A549 (cell line): ENCODE results near the gene ALG3. TPM values are rescaled to one million over a fixed set of nuclear protein-coding genes. Genes with fewer than 3 reads are reported as not detected.

ENCODE experiments used
- ATAC-seq, 2 experiments: fragments of 200-7000 bp in 1 of 2; fragments of >200 bp in 1 of 2; cut with Nextera tagmentation in 1 of 2; cut with Tn5 transposase in 1 of 2; 3 replicates each; pipeline versions ENCODE4 v1.8.0 to v1.9.1; 2018 to 2020; ENCODE audit warnings: mild to moderate bottlenecking in 1 of 2, moderate library complexity in 1 of 2
- CTCF ChIA-PET: fragments of 300-600 bp; sonication (Branson Sonifier 250); formaldehyde crosslinking; extraction: SDS; loops from one replicate; lab custom pipeline; 2021; ENCODE audit warnings: antibody characterized with exemption, inconsistent platforms; lab: Yijun Ruan, JAX
- POLR2A ChIA-PET: fragments of 350-600 bp; formaldehyde crosslinking; extraction: SDS; loops from one replicate; lab custom pipeline; 2021; ENCODE audit warnings: antibody characterized with exemption, inconsistent platforms; lab: Yijun Ruan, JAX
- DNase-seq, 2 experiments: peaks; one replicate each; pipeline versions ENCODE4 v3.0.0 to v3.0.0-alpha.2; 2011 to 2016; ENCODE audit warnings: low read depth in 1 of 2, low spot score in 1 of 2
- FAIRE-seq: peaks from 2 replicates; lab custom pipeline; 2011; peaks lifted over from hg19 to GRCh38; lab: Jason Lieb, UNC
- H3K27ac ChIP-seq, 2 experiments: fragments of >200 bp; sonication (Bioruptor Twin); formaldehyde crosslinking; 3 replicates each; pipeline ENCODE4 v1.5.1; 2016 to 2017
- H3K4me1 ChIP-seq: fragments of >200 bp; sonication (Bioruptor Twin); formaldehyde crosslinking; 3 replicates; pipeline ENCODE4 v1.6.1; 2016
- H3K4me2 ChIP-seq: fragments of >200 bp; sonication (Bioruptor Twin); formaldehyde crosslinking; 3 replicates; pipeline ENCODE4 v1.6.1; 2016
- H3K4me3 ChIP-seq: fragments of >200 bp; sonication (Bioruptor Twin); formaldehyde crosslinking; 3 replicates; pipeline ENCODE4 v1.5.1; 2016
- H3K9me3 ChIP-seq: fragments of >200 bp; sonication (Bioruptor Twin); formaldehyde crosslinking; 3 replicates; pipeline ENCODE4 v1.6.1; 2016
- CEBPB ChIP-seq, 2 experiments: fragments of >200 bp in 1 of 2; sonication (Bioruptor Twin) in 1 of 2; formaldehyde crosslinking in 1 of 2; IDR thresholded peaks; 2 replicates each; pipeline ENCODE4 v1.6.1; 2012 to 2016
- HES2 ChIP-seq: fragments of >200 bp; sonication (Bioruptor Twin); formaldehyde crosslinking; IDR thresholded peaks from 2 replicates; pipeline ENCODE4 v1.6.1; 2016
- HEYL ChIP-seq: fragments of 250-450 bp; sonication (Bioruptor Pico); IDR thresholded peaks from 2 replicates; pipeline ENCODE4 v1.8.0; 2021; ENCODE audit warnings: mild to moderate bottlenecking, moderate library complexity
- HOXA7 ChIP-seq: fragments of 250-450 bp; sonication (Bioruptor Pico); IDR thresholded peaks from 2 replicates; pipeline ENCODE4 v1.5.0; 2020; ENCODE audit warnings: mild to moderate bottlenecking, moderate library complexity
- HOXB13 ChIP-seq: fragments of 250-450 bp; sonication (Bioruptor Pico); IDR thresholded peaks from 2 replicates; pipeline ENCODE4 v1.5.0; 2020; ENCODE audit warnings: low read depth, mild to moderate bottlenecking, moderate library complexity
- HOXB5 ChIP-seq: fragments of 250-450 bp; sonication (Bioruptor Pico); IDR thresholded peaks from 2 replicates; pipeline ENCODE4 v1.5.0; 2020; ENCODE audit warnings: mild to moderate bottlenecking, moderate library complexity
- JUNB ChIP-seq: fragments of >200 bp; sonication (Bioruptor Twin); formaldehyde crosslinking; IDR thresholded peaks from 2 replicates; pipeline ENCODE4 v1.6.1; 2016
- KDM1A ChIP-seq: fragments of 200-600 bp; sonication (generic); IDR thresholded peaks from 2 replicates; pipeline ENCODE4 v1.6.1; 2016; ENCODE audit warnings: low read depth, mild to moderate bottlenecking
- MAFK ChIP-seq: fragments of 450-650 bp; IDR thresholded peaks from 2 replicates; pipeline ENCODE4 v1.6.1; 2014; ENCODE audit not compliant: partially characterized antibody
- PBX3 ChIP-seq: IDR thresholded peaks from 2 replicates; pipeline ENCODE4 v1.6.1; 2012
- REST ChIP-seq: fragments of 200-600 bp; sonication (generic); IDR thresholded peaks from 2 replicates; pipeline ENCODE4 v1.6.1; 2016; ENCODE audit warnings: antibody characterized with exemption, mild to moderate bottlenecking, moderate library complexity
- RNF2 ChIP-seq: fragments of 200-600 bp; sonication (generic); IDR thresholded peaks from 2 replicates; pipeline ENCODE4 v1.6.1; 2016; ENCODE audit warnings: low read depth, mild to moderate bottlenecking, antibody characterized with exemption, moderate library complexity, borderline replicate concordance
- SMC3 ChIP-seq: fragments of >200 bp; sonication (Bioruptor Twin); formaldehyde crosslinking; IDR thresholded peaks from 3 replicates; pipeline ENCODE4 v1.6.1; 2018; ENCODE audit warnings: inconsistent platforms
- SREBF2 ChIP-seq: fragments of 450-650 bp; IDR thresholded peaks from 2 replicates; pipeline ENCODE4 v1.6.1; 2014; ENCODE audit warnings: mild to moderate bottlenecking, moderate library complexity
- WGBS: methylation state at CpG from one replicate; pipeline ENCODE4 v1.1.6; 2017; ENCODE audit errors: missing lambda C conversion rate; 5-methylcytosine and 5-hydroxymethylcytosine counted together
- polyA plus RNA-seq, 4 experiments: library from polyadenylated mRNA; depleted of rRNA in 3 of 4; stranded (reverse); fragments of >200 nt; fragmentation: RNase III in 1 of 4; extraction: RNeasy Plus Mini Kit Qiagen cat#74134 plus additional on column Dnase treatment in 1 of 4; gene quantifications; 2 replicates in 3 of 4; 3 replicates in 1 of 4; pipeline ENCODE4 v1.2.3, GENCODE V29; 2011 to 2017
- TF ChIP-seq, protein P1 (sequence below): fragments of >200 bp; sonication (Bioruptor Twin); formaldehyde crosslinking; IDR thresholded peaks from 3 replicates; pipeline ENCODE4 v1.6.1; 2016
- TF ChIP-seq, protein P2 (sequence below): fragments of >200 bp; sonication (Bioruptor Twin); formaldehyde crosslinking; IDR thresholded peaks from 3 replicates; pipeline ENCODE4 v1.5.1; 2016

Gene ALG3
- polyA plus RNA-seq, 2 of the 4 experiments (the other 2 are of a cell fraction), result 49.1 to 59.6 TPM

DNA sequence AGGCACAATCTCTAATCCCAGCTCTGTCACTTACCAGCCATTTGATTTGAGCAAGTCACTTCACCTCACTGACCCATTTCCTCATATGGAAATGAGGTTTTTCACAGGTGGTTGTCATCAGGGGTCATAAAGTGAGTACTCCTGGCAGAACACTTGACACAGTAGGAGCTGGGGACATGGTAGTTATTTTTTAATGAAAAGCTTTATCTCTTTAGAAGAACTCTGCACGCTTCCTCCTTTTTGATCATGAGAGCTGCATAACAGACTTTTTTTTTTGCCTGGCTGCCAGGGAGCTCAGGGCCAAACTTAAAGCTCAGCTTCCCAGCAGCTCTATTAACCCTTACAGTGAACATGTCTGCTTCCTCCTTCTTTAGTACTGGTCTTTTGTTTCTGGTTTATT, 11.0 kb downstream of the ALG3 start:
- Histone ChIP-seq H3K27ac (no peak overlapping the region), H3K9me3 (no peaks in the 10 kb centered on the region)
- 81% methylated on average over 1 of the region's 1 CpG for WGBS
- ATAC-seq, result no peak
- CTCF ChIA-PET, result interaction anchor here (0.7 to 5.3 kb wide), 3 partner anchors 9 to 51 kb away, joined by 3 to 44 read pairs (median 19); partner anchors contain the start of genes EEF1AKMT4 and VWA5B2
- TF ChIP-seq HES2 (no peak), SREBF2 (no peak), HOXA7 (CRISPR knock-in tag) (no peak), RNF2 (no peak)
- TF ChIP-seq, all 56 proteins: peak for 0
- FAIRE-seq, result no peak
- H3K4me1 ChIP-seq, result peaks cover 7% of the 10 kb centered on the region; the same call in 2 of the 3 replicates
- no peak overlapping the region for H3K4me2 ChIP-seq
- DNase-seq, result no peak
- POLR2A ChIA-PET, result no interaction called here
- H3K4me3 ChIP-seq, result no peak overlapping the region

GRCh38 chr3:184237211-184237610, 11.6 kb downstream of the ALG3 start:
- WGBS, result 75% methylated on average over 1 of the region's 7 CpGs

More at GRCh38 chr3:184237211-184237610, 11.6 kb downstream of the ALG3 start:
- ChIA-PET CTCF (interaction anchor here (0.7 to 5.3 kb wide), 4 partner anchors 9 to 341 kb away, joined by 3 to 44 read pairs (median 12); partner anchors contain the start of genes EEF1AKMT4 and VWA5B2), POLR2A (no interaction called here)
- FAIRE-seq, result no peak
- no peak overlapping the region for H3K27ac ChIP-seq
- no peak overlapping the region for H3K4me3 ChIP-seq
- H3K4me2 ChIP-seq, result no peak overlapping the region
- H3K4me1 ChIP-seq, result peaks cover 7% of the 10 kb centered on the region; the same call in 2 of the 3 replicates
- no peak for DNase-seq
- no peaks in the 10 kb centered on the region for H3K9me3 ChIP-seq
- no peak for ATAC-seq
- TF ChIP-seq SREBF2 (no peak), REST (no peak), CEBPB (IDR thresholded peaks at IDR 0.05) (no peak), JUNB (no peak), HOXB5 (no peak), HEYL (no peak), KDM1A (no peak), PBX3 (no peak), HOXB13 (CRISPR knock-in tag) (no peak), MAFK (no peak), SMC3 (no peak)
- TF ChIP-seq, protein P1, sequence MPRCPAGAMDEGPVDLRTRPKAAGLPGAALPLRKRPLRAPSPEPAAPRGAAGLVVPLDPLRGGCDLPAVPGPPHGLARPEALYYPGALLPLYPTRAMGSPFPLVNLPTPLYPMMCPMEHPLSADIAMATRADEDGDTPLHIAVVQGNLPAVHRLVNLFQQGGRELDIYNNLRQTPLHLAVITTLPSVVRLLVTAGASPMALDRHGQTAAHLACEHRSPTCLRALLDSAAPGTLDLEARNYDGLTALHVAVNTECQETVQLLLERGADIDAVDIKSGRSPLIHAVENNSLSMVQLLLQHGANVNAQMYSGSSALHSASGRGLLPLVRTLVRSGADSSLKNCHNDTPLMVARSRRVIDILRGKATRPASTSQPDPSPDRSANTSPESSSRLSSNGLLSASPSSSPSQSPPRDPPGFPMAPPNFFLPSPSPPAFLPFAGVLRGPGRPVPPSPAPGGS, result no peak
- TF ChIP-seq, protein P2, sequence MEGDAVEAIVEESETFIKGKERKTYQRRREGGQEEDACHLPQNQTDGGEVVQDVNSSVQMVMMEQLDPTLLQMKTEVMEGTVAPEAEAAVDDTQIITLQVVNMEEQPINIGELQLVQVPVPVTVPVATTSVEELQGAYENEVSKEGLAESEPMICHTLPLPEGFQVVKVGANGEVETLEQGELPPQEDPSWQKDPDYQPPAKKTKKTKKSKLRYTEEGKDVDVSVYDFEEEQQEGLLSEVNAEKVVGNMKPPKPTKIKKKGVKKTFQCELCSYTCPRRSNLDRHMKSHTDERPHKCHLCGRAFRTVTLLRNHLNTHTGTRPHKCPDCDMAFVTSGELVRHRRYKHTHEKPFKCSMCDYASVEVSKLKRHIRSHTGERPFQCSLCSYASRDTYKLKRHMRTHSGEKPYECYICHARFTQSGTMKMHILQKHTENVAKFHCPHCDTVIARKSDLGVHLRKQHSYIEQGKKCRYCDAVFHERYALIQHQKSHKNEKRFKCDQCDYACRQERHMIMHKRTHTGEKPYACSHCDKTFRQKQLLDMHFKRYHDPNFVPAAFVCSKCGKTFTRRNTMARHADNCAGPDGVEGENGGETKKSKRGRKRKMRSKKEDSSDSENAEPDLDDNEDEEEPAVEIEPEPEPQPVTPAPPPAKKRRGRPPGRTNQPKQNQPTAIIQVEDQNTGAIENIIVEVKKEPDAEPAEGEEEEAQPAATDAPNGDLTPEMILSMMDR, result no peak
